Suppressor macrophage treated with lipopolysaccharide for 1 hour (primary cell): ENCODE data around the gene BLM.
A peak's percentile ranks its signal among the peaks of the same experiment; 100 is the strongest.

Experiments
- DNase-seq, 3 donors: peaks; one replicate each; pipeline ENCODE4 v3.0.0-alpha.2; 2020 to 2022

BLM gene

GRCh38 chr15:90794538-90794937 lies 77.4 kb downstream of the BLM start:
- no peak for DNase-seq

GRCh38 chr15:90799639-90800170 lies 82.6 kb downstream of the BLM start:
- no peak for DNase-seq

- no peak for DNase-seq
Measured at GRCh38 chr15:90801803-90802202, 84.7 kb downstream of the BLM start.

GRCh38 chr15:90807074-90807785 lies 90.1 kb downstream of the BLM start:
- DNase-seq, result peak in 2 of 3 donors; percentile 24 to 35

- peak in 2 of 3 donors; percentile 47 to 54 for DNase-seq
Measured at GRCh38 chr15:90807786-90808086, 90.6 kb downstream of the BLM start.

- DNase-seq, result peak in 1 of 3 donors; percentile 18
Measured at GRCh38 chr15:90808517-90809235, 91.5 kb downstream of the BLM start.

- DNase-seq, result no peak
Measured at GRCh38 chr15:90809536-90809935, 92.4 kb downstream of the BLM start.

- no peak for DNase-seq
Measured at GRCh38 chr15:90810354-90810753, 93.2 kb downstream of the BLM start.

- peak; percentile 33 to 52 (median 41) for DNase-seq
Measured at GRCh38 chr15:90812171-90812957, 95.2 kb downstream of the BLM start.

- DNase-seq, result peak in 2 of 3 donors; percentile 35 to 40
Measured at GRCh38 chr15:90812958-90813265, 95.8 kb downstream of the BLM start.

GRCh38 chr15:90813796-90814190 lies 96.6 kb downstream of the BLM start:
- DNase-seq, result no peak

GRCh38 chr15:90814191-90814821 lies 97.2 kb downstream of the BLM start:
- no peak for DNase-seq

GRCh38 chr15:90816401-90817116 lies 99.4 kb downstream of the BLM start:
- no peak for DNase-seq

- no peak for DNase-seq
Measured at GRCh38 chr15:90817117-90818057, 100.2 kb downstream of the BLM start.

- DNase-seq, result peak; percentile 71 to 79 (median 78)
Measured at GRCh38 chr15:90818251-90819210, 101.4 kb downstream of the BLM start.

- DNase-seq, result no peak
Measured at GRCh38 chr15:90819390-90819789, 102.2 kb downstream of the BLM start.

GRCh38 chr15:90819850-90820249 lies 102.7 kb downstream of the BLM start:
- DNase-seq, result no peak

- no peak for DNase-seq
Measured at GRCh38 chr15:90820481-90820880, 103.3 kb downstream of the BLM start.

GRCh38 chr15:90822204-90822955 lies 105.2 kb downstream of the BLM start:
- no peak for DNase-seq
